GM12891 (cell line): ENCODE data around the gene SSH2.
"Not testable (repeated sequence)": the region's sequence is repeated elsewhere in the genome, so short reads cannot be mapped to it uniquely, and the experiment has no call there.

ENCODE experiments used
- PAX5 ChIP-seq: IDR thresholded peaks from 2 replicates; pipeline ENCODE4 v1.6.1; 2011; ENCODE audit warnings: low read length, moderate library complexity, mild to moderate bottlenecking; ENCODE audit not compliant: insufficient read depth, severe bottlenecking
- POLR2A ChIP-seq: IDR thresholded peaks from 2 replicates; pipeline ENCODE4 v1.6.1; 2011; ENCODE audit warnings: low read depth, low read length, control low read depth
- POLR2AphosphoS5 ChIP-seq: IDR thresholded peaks from 2 replicates; pipeline ENCODE4 v1.6.1; 2011; ENCODE audit warnings: low read depth, low read length, control low read depth
- SPI1 ChIP-seq: IDR thresholded peaks from 2 replicates; pipeline ENCODE4 v1.6.1; 2011; ENCODE audit warnings: low read depth, low read length, control low read depth
- TAF1 ChIP-seq: IDR thresholded peaks from 2 replicates; pipeline ENCODE4 v1.6.1; 2011; ENCODE audit warnings: low read depth, low read length, control low read depth

GRCh38 chr17:29957488-29957887 is 27.5 kb upstream of the SSH2 start:
- not testable (repeated sequence) for TF ChIP-seq POLR2A, POLR2AphosphoS5, SPI1, TAF1, PAX5
